HG03442 (cell line): Measurements from ENCODE around the gene TFIP11.
"Not testable (repeated sequence)": the region's sequence is repeated elsewhere in the genome, so short reads cannot be mapped to it uniquely, and the experiment has no call there.

Source experiments
- ATAC-seq: cut with Tn5 transposase; IDR thresholded peaks from one replicate; pipeline ENCODE4 v1.9.1; 2021; ENCODE audit warnings: mild to moderate bottlenecking, moderate library complexity; ENCODE audit not compliant: unreplicated experiment

The TFIP11 gene

GRCh38 chr22:26541167-26541819, 29.0 kb upstream of the TFIP11 start:
- ATAC-seq, result no peak

GRCh38 chr22:26540119-26540518, 27.8 kb upstream of the TFIP11 start:
- no peak for ATAC-seq

GRCh38 chr22:26536762-26537134, 24.5 kb upstream of the TFIP11 start:
- no peak for ATAC-seq

- ATAC-seq, result no peak
Observed at GRCh38 chr22:26536056-26536761, 23.9 kb upstream of the TFIP11 start.

GRCh38 chr22:26535603-26535908, 23.3 kb upstream of the TFIP11 start:
- no peak for ATAC-seq

GRCh38 chr22:26534874-26535602, 22.8 kb upstream of the TFIP11 start:
- no peak for ATAC-seq

- ATAC-seq, result no peak
Observed at GRCh38 chr22:26534171-26534855, 22.0 kb upstream of the TFIP11 start.

GRCh38 chr22:26529345-26529744, 17.1 kb upstream of the TFIP11 start:
- ATAC-seq, result no peak

- ATAC-seq, result not testable (repeated sequence)
Observed at GRCh38 chr22:26528518-26528917, 16.2 kb upstream of the TFIP11 start.

GRCh38 chr22:26527574-26528465, 15.5 kb upstream of the TFIP11 start:
- ATAC-seq, result no peak

GRCh38 chr22:26527167-26527566, 14.9 kb upstream of the TFIP11 start:
- no peak for ATAC-seq

GRCh38 chr22:26525946-26526564, 13.8 kb upstream of the TFIP11 start:
- ATAC-seq, result no peak

GRCh38 chr22:26524870-26525269, 12.6 kb upstream of the TFIP11 start:
- no peak for ATAC-seq

- ATAC-seq, result no peak
Observed at GRCh38 chr22:26522592-26522991, 10.3 kb upstream of the TFIP11 start.

GRCh38 chr22:26522012-26522411, 9.7 kb upstream of the TFIP11 start:
- ATAC-seq, result no peak

GRCh38 chr22:26517429-26517828, 5.2 kb upstream of the TFIP11 start:
- no peak for ATAC-seq

GRCh38 chr22:26516503-26516902, 4.2 kb upstream of the TFIP11 start:
- ATAC-seq, result no peak

GRCh38 chr22:26515931-26516330, 3.7 kb upstream of the TFIP11 start:
- ATAC-seq, result no peak

- no peak for ATAC-seq
Observed at GRCh38 chr22:26514419-26515161, 2.3 kb upstream of the TFIP11 start.
